Activated T-cell treated with anti-CD3 and anti-CD28 coated beads, Interleukin-2, amount 50 U/mL, for 24 hours (primary cell): ENCODE data around the gene RELL1.

Source experiments
- DNase-seq: peaks from one replicate; pipeline ENCODE4 v3.0.0-alpha.2; 2020
- H3K27ac Mint-ChIP-seq: 2 replicates; pipeline ENCODE4 v1.8.0; 2020; ENCODE audit warnings: mild to moderate bottlenecking, mixed read lengths
- H3K27me3 Mint-ChIP-seq: 2 replicates; pipeline ENCODE4 v1.8.0; 2020; ENCODE audit warnings: mixed read lengths
- H3K36me3 Mint-ChIP-seq: 2 replicates; pipeline ENCODE4 v1.8.0; 2020; ENCODE audit warnings: low read depth, mixed read lengths
- H3K4me1 Mint-ChIP-seq: 2 replicates; pipeline ENCODE4 v1.8.0; 2020; ENCODE audit warnings: low read depth, mixed read lengths
- H3K4me3 Mint-ChIP-seq: 2 replicates; pipeline ENCODE4 v1.8.0; 2020; ENCODE audit warnings: mild to moderate bottlenecking, moderate library complexity, mixed read lengths
- H3K9me3 Mint-ChIP-seq: 2 replicates; pipeline ENCODE4 v1.8.0; 2020; ENCODE audit warnings: mixed read lengths

RELL1 gene

GRCh38 chr4:37686373-37687193, at the start of gene RELL1:
Gene RELL1 (minus strand): TSS chr4:37686376. CDS start chr4:37686287, 89 bp downstream.
- H3K4me1 Mint-ChIP-seq = peaks cover 37% of the 10 kb centered on the region
- DNase-seq = peak; percentile 100
- H3K27ac Mint-ChIP-seq = peak within 1 kb of the TSS; percentile 94
- peaks cover 22% of the 10 kb centered on the region for H3K36me3 Mint-ChIP-seq
- H3K4me3 Mint-ChIP-seq = peak within 1 kb of the TSS; percentile 86
- H3K9me3 Mint-ChIP-seq = no peaks in the 10 kb centered on the region
- no peaks in the 10 kb centered on the region for H3K27me3 Mint-ChIP-seq

DNA sequence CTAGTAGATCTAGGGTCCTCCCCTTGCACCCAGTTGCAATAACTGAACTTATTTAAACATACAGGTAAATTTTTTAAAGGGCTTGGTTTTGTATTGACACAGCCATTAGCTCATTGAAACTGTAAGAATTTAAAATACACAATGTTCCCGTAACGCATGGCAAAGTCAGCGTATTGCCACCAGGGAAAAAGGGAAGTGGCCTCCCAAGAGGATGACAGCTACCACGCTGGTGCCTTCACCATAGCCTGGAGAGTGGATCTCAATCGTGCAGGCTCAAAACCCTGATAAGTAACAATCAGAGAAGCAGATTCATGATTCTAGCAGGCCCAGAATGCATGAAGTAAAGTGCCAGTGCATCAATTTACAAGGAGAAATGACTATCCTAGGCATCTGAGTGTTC, 49.4 kb upstream of the RELL1 start:
- H3K27me3 Mint-ChIP-seq = peaks cover 2% of the 10 kb centered on the region

DNA sequence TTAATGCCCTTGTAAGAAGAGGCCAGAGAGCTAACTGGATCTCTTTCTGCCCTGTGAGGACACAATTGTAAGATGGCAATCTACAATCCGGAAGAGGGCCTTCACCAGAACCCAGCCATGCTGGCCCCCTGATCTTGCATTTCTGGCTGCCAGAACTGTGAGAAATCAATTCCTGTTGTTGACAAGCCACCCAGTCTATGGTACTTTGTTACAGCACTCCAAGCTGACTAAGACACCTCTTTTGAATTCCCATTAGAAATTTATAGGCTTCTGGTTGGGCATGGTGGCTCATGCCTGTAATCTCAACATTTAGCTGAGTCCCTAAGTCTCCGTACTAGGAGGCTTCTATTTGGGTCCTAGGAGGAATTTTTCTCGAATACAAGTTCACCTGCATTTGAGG, 48.8 kb upstream of the RELL1 start:
- no peaks in the 10 kb centered on the region for H3K9me3 Mint-ChIP-seq
- no peaks in the 10 kb centered on the region for H3K36me3 Mint-ChIP-seq
- H3K27me3 Mint-ChIP-seq = peaks cover 2% of the 10 kb centered on the region
- no peak overlapping the region for H3K27ac Mint-ChIP-seq
- H3K4me1 Mint-ChIP-seq = no peaks in the 10 kb centered on the region
- no peak for DNase-seq
- H3K4me3 Mint-ChIP-seq = no peak overlapping the region

More for the DNA sequence above, 49.4 kb upstream of the RELL1 start:
- no peak overlapping the region for H3K4me3 Mint-ChIP-seq
- no peak overlapping the region for H3K27ac Mint-ChIP-seq
- no peaks in the 10 kb centered on the region for H3K9me3 Mint-ChIP-seq
- DNase-seq = no peak
- H3K36me3 Mint-ChIP-seq = no peaks in the 10 kb centered on the region
- no peaks in the 10 kb centered on the region for H3K4me1 Mint-ChIP-seq

DNA sequence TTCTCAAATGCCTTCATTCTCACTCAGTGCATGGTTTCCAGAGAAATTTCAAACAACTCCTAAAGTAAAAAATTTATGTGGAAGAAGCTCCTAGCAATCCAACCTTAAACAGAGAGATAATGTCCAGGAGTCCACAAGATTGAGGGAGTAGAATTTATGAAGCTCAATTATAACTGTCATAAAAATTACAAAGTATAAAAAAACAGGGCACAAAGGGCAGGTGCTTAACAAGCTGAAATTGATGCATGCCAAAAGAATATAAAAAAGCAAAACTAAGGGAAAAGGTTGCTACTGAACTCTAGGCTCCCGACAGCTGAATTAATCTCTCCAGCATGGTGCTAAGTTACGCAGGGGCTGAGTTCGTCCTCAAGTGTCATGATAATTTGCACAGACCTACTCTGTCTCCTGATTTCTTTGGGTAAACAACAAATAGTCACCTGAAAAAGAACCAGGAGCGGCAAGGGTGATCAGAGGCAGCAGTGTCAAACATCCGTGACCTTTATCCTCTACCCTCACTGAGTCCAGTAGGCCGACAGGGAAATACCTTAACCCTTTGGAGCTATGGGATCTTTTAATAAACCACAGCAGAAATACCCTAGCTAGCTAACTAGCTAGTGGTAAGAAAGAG, 47.2 kb upstream of the RELL1 start:
- Mint-ChIP-seq H3K36me3 (no peaks in the 10 kb centered on the region), H3K9me3 (no peaks in the 10 kb centered on the region), H3K4me1 (no peaks in the 10 kb centered on the region), H3K27me3 (peaks cover 2% of the 10 kb centered on the region), H3K27ac (no peak overlapping the region), H3K4me3 (no peak overlapping the region)
- DNase-seq = no peak

GRCh38 chr4:37732526-37733186, 46.5 kb upstream of the RELL1 start:
- Mint-ChIP-seq H3K27ac (no peak overlapping the region), H3K36me3 (no peaks in the 10 kb centered on the region), H3K4me1 (peaks cover 2% of the 10 kb centered on the region), H3K4me3 (no peak overlapping the region), H3K27me3 (peaks cover 2% of the 10 kb centered on the region), H3K9me3 (no peaks in the 10 kb centered on the region)
- DNase-seq = no peak

DNA sequence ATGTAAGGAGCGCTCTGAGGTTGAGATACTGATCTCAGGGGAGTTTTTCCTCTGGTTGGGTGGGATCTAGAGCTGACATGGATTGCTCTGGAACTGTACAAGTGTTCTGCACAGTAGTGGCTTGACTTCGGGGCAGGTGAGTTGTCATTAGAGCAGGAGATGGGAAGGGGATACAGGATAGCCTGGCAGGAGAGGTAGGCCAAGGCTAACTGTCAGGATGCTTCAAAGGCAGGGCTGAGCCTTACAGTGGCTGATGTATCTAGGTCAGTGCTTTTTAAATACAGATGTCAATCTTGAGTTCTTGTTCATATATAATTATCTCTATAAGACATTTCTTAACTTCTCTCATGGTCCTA, 43.5 kb upstream of the RELL1 start:
- DNase-seq = no peak
- Mint-ChIP-seq H3K36me3 (no peaks in the 10 kb centered on the region), H3K27me3 (no peaks in the 10 kb centered on the region), H3K4me3 (no peak overlapping the region), H3K27ac (no peak overlapping the region), H3K9me3 (no peaks in the 10 kb centered on the region), H3K4me1 (peaks cover 2% of the 10 kb centered on the region)

GRCh38 chr4:37728064-37728463, 41.9 kb upstream of the RELL1 start:
- H3K9me3 Mint-ChIP-seq = no peaks in the 10 kb centered on the region
- DNase-seq = no peak
- no peaks in the 10 kb centered on the region for H3K36me3 Mint-ChIP-seq
- no peak overlapping the region for H3K27ac Mint-ChIP-seq
- H3K4me3 Mint-ChIP-seq = no peak overlapping the region
- no peaks in the 10 kb centered on the region for H3K27me3 Mint-ChIP-seq
- H3K4me1 Mint-ChIP-seq = peaks cover 4% of the 10 kb centered on the region

- H3K4me3 Mint-ChIP-seq = no peak overlapping the region
- no peak overlapping the region for H3K27ac Mint-ChIP-seq
- peaks cover 8% of the 10 kb centered on the region for H3K4me1 Mint-ChIP-seq
- DNase-seq = no peak
- H3K27me3 Mint-ChIP-seq = no peaks in the 10 kb centered on the region
- no peaks in the 10 kb centered on the region for H3K36me3 Mint-ChIP-seq
- no peaks in the 10 kb centered on the region for H3K9me3 Mint-ChIP-seq
Measured at GRCh38 chr4:37727635-37728034, 41.5 kb upstream of the RELL1 start.

- peaks cover 17% of the 10 kb centered on the region for H3K4me1 Mint-ChIP-seq
- no peak for DNase-seq
- no peaks in the 10 kb centered on the region for H3K27me3 Mint-ChIP-seq
- no peak overlapping the region for H3K4me3 Mint-ChIP-seq
- no peak overlapping the region for H3K27ac Mint-ChIP-seq
- H3K36me3 Mint-ChIP-seq = no peaks in the 10 kb centered on the region
- no peaks in the 10 kb centered on the region for H3K9me3 Mint-ChIP-seq
Measured at GRCh38 chr4:37726666-37727065, 40.5 kb upstream of the RELL1 start.

- Mint-ChIP-seq H3K4me3 (no peak overlapping the region), H3K36me3 (no peaks in the 10 kb centered on the region), H3K27ac (no peak overlapping the region), H3K9me3 (no peaks in the 10 kb centered on the region), H3K4me1 (peaks cover 17% of the 10 kb centered on the region), H3K27me3 (no peaks in the 10 kb centered on the region)
- DNase-seq = no peak
Measured at GRCh38 chr4:37725718-37726117, 39.5 kb upstream of the RELL1 start.

- Mint-ChIP-seq H3K4me1 (peaks cover 17% of the 10 kb centered on the region), H3K4me3 (no peak overlapping the region), H3K9me3 (no peaks in the 10 kb centered on the region), H3K27me3 (no peaks in the 10 kb centered on the region), H3K27ac (no peak overlapping the region), H3K36me3 (no peaks in the 10 kb centered on the region)
- DNase-seq = no peak
Measured at GRCh38 chr4:37723067-37723466, 36.9 kb upstream of the RELL1 start.

DNA sequence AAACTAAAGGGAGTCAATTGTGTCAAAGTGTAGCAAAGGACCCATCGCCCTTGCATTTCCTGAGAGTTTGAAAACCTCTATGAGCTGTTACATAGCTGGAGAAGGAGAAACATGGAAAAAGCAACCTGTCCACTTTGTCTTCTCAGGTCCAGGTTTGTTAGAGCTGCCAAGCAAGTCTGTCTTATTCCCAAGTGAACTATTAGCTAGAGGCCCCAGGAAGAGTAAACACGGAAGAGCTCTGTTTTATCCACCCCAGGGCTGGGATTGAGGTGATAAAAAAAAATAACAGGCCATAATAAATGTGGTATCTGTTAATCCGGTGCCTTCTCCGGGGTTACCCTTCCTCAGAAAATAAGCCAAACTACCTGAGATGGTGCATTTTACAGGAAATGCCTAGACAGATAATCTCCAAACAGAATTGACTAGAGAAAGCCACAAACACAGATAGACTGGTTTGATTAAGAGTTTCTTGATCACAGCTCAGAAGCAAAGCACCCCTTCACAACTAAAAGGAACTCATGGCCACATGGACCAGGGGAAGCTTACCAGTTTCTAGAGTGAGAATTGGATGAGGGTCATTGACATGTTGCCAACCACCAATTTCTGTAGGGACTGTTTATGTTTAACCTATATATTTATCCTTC, 35.9 kb upstream of the RELL1 start:
- H3K36me3 Mint-ChIP-seq = no peaks in the 10 kb centered on the region
- H3K27ac Mint-ChIP-seq = no peak overlapping the region
- peaks cover 22% of the 10 kb centered on the region for H3K4me1 Mint-ChIP-seq
- no peak overlapping the region for H3K4me3 Mint-ChIP-seq
- no peak for DNase-seq
- no peaks in the 10 kb centered on the region for H3K27me3 Mint-ChIP-seq
- H3K9me3 Mint-ChIP-seq = no peaks in the 10 kb centered on the region

- no peak for DNase-seq
- H3K27ac Mint-ChIP-seq = no peak overlapping the region
- H3K4me3 Mint-ChIP-seq = no peak overlapping the region
- no peaks in the 10 kb centered on the region for H3K9me3 Mint-ChIP-seq
- peaks cover 35% of the 10 kb centered on the region for H3K4me1 Mint-ChIP-seq
- no peaks in the 10 kb centered on the region for H3K36me3 Mint-ChIP-seq
- H3K27me3 Mint-ChIP-seq = no peaks in the 10 kb centered on the region
Measured at GRCh38 chr4:37719021-37719420, 32.8 kb upstream of the RELL1 start.

GRCh38 chr4:37717576-37717975, 31.4 kb upstream of the RELL1 start:
- Mint-ChIP-seq H3K36me3 (no peaks in the 10 kb centered on the region), H3K4me1 (peaks cover 29% of the 10 kb centered on the region), H3K4me3 (no peak overlapping the region), H3K9me3 (no peaks in the 10 kb centered on the region), H3K27ac (peak overlapping the region; percentile 56), H3K27me3 (peaks cover 2% of the 10 kb centered on the region)
- no peak for DNase-seq
